Measurements from ENCODE around the gene GDI1.
A peak's percentile ranks its signal among the peaks of the same experiment; 100 is the strongest.

The GDI1 gene

GRCh38 chrX:154487518-154488290 is 50.8 kb downstream of the GDI1 start:
- no peak for DNase-seq
- in situ Hi-C loops (cut with HindIII; ENCODE audit: low pct_ligation_motif_present, low pct_unique_long_range_greater_than_20kb, low sequenced_read_pairs): no loop called here

- in situ Hi-C loops (cut with HindIII; ENCODE audit: low pct_ligation_motif_present, low pct_unique_long_range_greater_than_20kb, low sequenced_read_pairs): no loop called here
- no peak for DNase-seq
Observed at GRCh38 chrX:154488336-154489075, 51.6 kb downstream of the GDI1 start.

- no peak for DNase-seq
- in situ Hi-C loops (cut with HindIII; ENCODE audit: low pct_ligation_motif_present, low pct_unique_long_range_greater_than_20kb, low sequenced_read_pairs): no loop called here
Observed at GRCh38 chrX:154489182-154489581, 52.2 kb downstream of the GDI1 start.

GRCh38 chrX:154490021-154490413 is 53.1 kb downstream of the GDI1 start:
- peak; percentile 26 for DNase-seq
- in situ Hi-C loops (cut with HindIII; ENCODE audit: low pct_ligation_motif_present, low pct_unique_long_range_greater_than_20kb, low sequenced_read_pairs): no loop called here

- peak; percentile 87 for DNase-seq
- in situ Hi-C loops (cut with HindIII; ENCODE audit: low pct_ligation_motif_present, low pct_unique_long_range_greater_than_20kb, low sequenced_read_pairs): no loop called here
Observed at GRCh38 chrX:154490414-154491083, 53.6 kb downstream of the GDI1 start, which contains the start of gene SLC10A3. Gene SLC10A3 (minus strand): TSS chrX:154490629. CDS start chrX:154488940, 1,689 bp downstream.

All from ACHN (cell line).